Sigmoid colon (tissue), 4 donors: ENCODE data around the gene FCER2.

ENCODE experiments used
- EP300 ChIP-seq, 4 donors: sonication (generic); formaldehyde crosslinking; IDR thresholded peaks; one replicate each; pipeline ENCODE4 v1.6.1; 2017; ENCODE audit warnings: antibody characterized with exemption in 4 of 4
- POLR2A ChIP-seq, 2 donors: fragments of 450-650 bp; IDR thresholded peaks; one replicate each; pipeline ENCODE4 v1.6.1; 2016; ENCODE audit warnings: antibody characterized with exemption in 2 of 2, mild to moderate bottlenecking in 2 of 2, moderate library complexity in 2 of 2
- POLR2AphosphoS5 ChIP-seq, 4 donors: sonication (generic); formaldehyde crosslinking; IDR thresholded peaks; one replicate each; pipeline ENCODE4 v1.6.1; 2017; ENCODE audit warnings: antibody characterized with exemption in 4 of 4
- TF ChIP-seq, protein P1 (sequence below), 4 experiments: fragments of 450-650 bp in 3 of 4; fragments of 200-600 bp in 1 of 4; IDR thresholded peaks; one replicate each; pipeline ENCODE4 v1.5.1; 2016 to 2019; ENCODE audit warnings: antibody characterized with exemption in 4 of 4, mild to moderate bottlenecking in 3 of 4, moderate library complexity in 2 of 4

DNA sequence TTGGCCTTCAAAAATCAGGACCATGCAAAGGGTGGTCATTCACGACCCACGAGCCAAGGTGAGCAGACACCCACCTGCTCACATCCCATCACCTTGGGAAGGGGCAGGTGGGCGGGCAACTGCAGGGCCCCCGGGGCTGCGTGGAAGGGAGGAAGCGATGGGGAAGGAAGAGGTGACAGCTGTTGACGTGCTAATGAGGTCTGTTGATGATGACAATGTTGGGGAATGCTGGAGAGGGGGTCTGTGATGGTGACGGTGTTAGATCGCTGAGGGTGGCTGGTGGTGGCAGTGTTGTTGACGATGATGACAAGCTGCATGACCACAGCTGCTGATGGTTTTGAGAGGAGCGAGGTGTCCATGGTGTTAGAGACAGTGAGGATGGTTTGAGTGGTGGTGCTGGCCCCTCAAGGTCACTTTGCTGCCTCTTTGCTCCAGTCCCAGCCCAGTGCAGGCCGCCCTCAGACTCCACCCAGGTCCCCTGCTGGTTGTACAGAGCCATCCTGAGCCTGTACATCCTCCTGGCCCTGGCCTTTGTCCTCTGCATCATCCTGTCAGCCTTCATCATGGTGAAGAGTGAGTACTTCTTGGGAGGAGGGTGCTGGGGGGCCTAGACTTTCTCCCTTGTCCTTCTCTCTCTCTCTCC, 24.1 kb downstream of the FCER2 start:
- TF ChIP-seq, protein P1, sequence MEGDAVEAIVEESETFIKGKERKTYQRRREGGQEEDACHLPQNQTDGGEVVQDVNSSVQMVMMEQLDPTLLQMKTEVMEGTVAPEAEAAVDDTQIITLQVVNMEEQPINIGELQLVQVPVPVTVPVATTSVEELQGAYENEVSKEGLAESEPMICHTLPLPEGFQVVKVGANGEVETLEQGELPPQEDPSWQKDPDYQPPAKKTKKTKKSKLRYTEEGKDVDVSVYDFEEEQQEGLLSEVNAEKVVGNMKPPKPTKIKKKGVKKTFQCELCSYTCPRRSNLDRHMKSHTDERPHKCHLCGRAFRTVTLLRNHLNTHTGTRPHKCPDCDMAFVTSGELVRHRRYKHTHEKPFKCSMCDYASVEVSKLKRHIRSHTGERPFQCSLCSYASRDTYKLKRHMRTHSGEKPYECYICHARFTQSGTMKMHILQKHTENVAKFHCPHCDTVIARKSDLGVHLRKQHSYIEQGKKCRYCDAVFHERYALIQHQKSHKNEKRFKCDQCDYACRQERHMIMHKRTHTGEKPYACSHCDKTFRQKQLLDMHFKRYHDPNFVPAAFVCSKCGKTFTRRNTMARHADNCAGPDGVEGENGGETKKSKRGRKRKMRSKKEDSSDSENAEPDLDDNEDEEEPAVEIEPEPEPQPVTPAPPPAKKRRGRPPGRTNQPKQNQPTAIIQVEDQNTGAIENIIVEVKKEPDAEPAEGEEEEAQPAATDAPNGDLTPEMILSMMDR (IDR thresholded peaks at IDR 0.05), result no peak
- TF ChIP-seq POLR2AphosphoS5 (IDR thresholded peaks at IDR 0.05), result no peak
- no peak for TF ChIP-seq POLR2A (IDR thresholded peaks at IDR 0.05)
- TF ChIP-seq EP300 (IDR thresholded peaks at IDR 0.05), result no peak
